ENCODE data around the gene TWIST1. TPM values are rescaled to one million over a fixed set of nuclear protein-coding genes. Genes with fewer than 3 reads are reported as not detected.

TWIST1 gene
- total RNA-seq, 2 experiments from 2014 or later, result 4.1 to 4.6 TPM

DNA sequence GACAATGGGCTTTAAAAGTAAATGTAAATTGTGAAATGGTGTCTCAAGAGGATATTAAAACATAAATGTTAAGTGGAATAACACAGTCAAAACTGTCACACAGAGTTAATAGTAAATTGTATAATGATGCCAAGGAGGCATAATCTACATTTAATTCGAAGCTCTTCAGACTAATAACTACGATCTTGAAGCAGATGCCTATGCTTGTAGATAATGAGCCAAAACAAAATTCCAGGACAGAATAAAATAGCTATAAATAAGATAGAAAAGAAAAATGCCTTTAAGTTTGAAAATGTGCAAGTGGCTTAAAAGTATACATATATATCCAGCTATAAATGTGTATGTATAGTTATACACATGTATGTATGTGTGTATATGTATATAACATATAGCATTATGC is 17.5 kb downstream of the TWIST1 start:
- DNase-seq, result no peak
- POLR2A ChIA-PET, result no interaction called here
- H3K27me3 Mint-ChIP-seq, result peaks cover 16% of the 10 kb centered on the region
- H3K36me3 Mint-ChIP-seq, result no peaks in the 10 kb centered on the region
- intact Hi-C loops (cut with micrococcal nuclease), result no loop called here
- peaks cover 4% of the 10 kb centered on the region for H3K9me3 Mint-ChIP-seq
- no peak overlapping the region for H3K4me3 Mint-ChIP-seq
- CTCF ChIA-PET, result no interaction called here
- H3K4me1 Mint-ChIP-seq (ENCODE audit: low read depth), result no peaks in the 10 kb centered on the region
- H3K27ac Mint-ChIP-seq, result no peak overlapping the region

DNA sequence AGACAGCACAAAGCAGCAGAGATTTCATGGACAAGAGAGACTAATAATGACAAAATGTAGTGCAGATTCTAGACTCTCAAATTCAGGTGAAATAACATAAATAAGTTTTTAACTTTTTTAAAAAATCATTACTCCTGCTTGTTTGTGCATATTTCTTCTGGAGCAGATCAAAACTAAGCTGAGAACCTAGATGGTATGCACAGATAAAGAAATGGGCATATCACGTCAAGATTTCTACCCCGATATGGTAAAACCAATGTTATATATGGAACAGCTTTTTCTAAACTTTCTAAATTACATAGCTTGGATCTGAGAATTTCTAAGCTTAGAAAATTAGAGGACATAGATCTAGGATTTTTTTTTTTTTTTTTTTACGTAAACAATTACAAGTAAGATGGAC is 18.2 kb downstream of the TWIST1 start:
- no peak overlapping the region for H3K27ac Mint-ChIP-seq
- no peak for DNase-seq
- CTCF ChIA-PET, result no interaction called here
- no peaks in the 10 kb centered on the region for H3K36me3 Mint-ChIP-seq
- H3K4me3 Mint-ChIP-seq, result no peak overlapping the region
- H3K4me1 Mint-ChIP-seq (ENCODE audit: low read depth), result no peaks in the 10 kb centered on the region
- peaks cover 4% of the 10 kb centered on the region for H3K9me3 Mint-ChIP-seq
- H3K27me3 Mint-ChIP-seq, result peaks cover 10% of the 10 kb centered on the region
- intact Hi-C loops (cut with micrococcal nuclease), result no loop called here
- POLR2A ChIA-PET, result interaction anchor here (0.6 kb wide), 1 partner anchor 14 kb away, joined by 4 read pairs; no protein-coding TSS in a partner anchor

DNA sequence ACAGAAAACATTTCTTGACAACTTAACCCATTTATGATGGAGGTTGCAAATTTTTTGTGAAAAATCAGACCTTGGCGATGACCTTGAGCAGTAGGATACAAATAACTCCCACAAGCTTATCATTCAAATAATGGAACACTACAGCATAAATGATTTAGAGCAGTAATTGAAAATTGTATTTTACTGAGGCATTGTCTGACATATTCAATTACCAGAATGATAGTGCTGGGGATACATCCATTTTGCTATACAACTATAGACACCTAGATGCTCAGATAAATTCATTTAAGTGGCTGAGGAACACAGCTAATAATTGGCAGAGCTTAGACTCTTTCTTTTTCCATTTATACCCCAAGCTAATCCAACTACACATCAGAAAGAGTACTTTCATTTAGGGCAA is 18.9 kb downstream of the TWIST1 start:
- H3K4me1 Mint-ChIP-seq (ENCODE audit: low read depth), result no peaks in the 10 kb centered on the region
- intact Hi-C loops (cut with micrococcal nuclease), result no loop called here
- no peak for DNase-seq
- H3K4me3 Mint-ChIP-seq, result no peak overlapping the region
- H3K36me3 Mint-ChIP-seq, result no peaks in the 10 kb centered on the region
- no peak overlapping the region for H3K27ac Mint-ChIP-seq
- peaks cover 8% of the 10 kb centered on the region for H3K27me3 Mint-ChIP-seq
- ChIA-PET POLR2A (no interaction called here), CTCF (no interaction called here)
- peaks cover 4% of the 10 kb centered on the region for H3K9me3 Mint-ChIP-seq

DNA sequence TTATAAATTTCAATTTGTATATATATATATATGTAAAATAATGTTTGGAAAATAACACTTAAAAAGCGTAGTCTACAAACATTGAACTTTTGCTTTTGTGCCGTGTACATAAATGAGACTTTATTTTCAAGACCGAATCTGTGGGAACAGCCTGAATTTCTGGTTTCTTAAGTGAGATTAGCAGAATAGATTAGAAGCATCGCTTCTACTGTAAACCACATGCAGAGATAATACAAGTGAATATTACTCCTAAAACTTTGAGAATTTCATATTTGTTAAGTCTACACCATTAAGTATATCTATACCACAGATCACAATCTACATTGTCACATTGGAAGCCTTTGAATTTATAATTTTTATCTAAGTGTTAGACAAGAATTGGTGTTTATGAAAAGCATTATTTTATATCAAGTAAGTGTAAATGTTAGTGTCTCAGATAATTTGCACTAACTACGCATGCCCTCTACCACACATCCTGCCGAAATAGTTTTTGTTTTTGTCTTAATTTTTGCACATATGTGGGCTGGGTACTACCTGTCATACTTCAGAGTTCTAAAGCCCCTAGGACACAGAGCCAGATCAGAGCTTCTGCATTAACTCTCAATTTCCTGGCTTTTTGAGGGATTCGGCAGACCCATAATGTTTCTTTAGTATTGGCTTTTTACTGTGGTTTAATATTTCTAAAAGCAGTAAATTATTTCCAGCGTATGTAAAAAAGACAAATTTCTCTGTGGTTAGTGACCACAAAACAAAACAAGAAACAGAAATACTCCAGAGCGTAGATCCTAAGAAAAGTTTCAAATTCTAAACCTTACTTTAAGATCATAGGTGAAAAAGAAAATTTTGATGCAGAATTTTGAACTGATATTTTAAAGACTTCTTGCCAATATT is 20.0 kb downstream of the TWIST1 start:
- intact Hi-C loops (cut with micrococcal nuclease), result no loop called here
- Mint-ChIP-seq H3K4me1 (ENCODE audit: low read depth) (no peaks in the 10 kb centered on the region), H3K36me3 (no peaks in the 10 kb centered on the region), H3K27me3 (no peaks in the 10 kb centered on the region), H3K27ac (no peak overlapping the region), H3K4me3 (no peak overlapping the region), H3K9me3 (no peaks in the 10 kb centered on the region)
- ChIA-PET POLR2A (no interaction called here), CTCF (no interaction called here)
- DNase-seq, result no peak

- POLR2A ChIA-PET, result no interaction called here
- intact Hi-C loops (cut with micrococcal nuclease), result no loop called here
- no peak for DNase-seq
- CTCF ChIA-PET, result no interaction called here
- H3K27me3 Mint-ChIP-seq, result no peaks in the 10 kb centered on the region
- H3K27ac Mint-ChIP-seq, result no peak overlapping the region
- H3K9me3 Mint-ChIP-seq, result no peaks in the 10 kb centered on the region
- no peaks in the 10 kb centered on the region for H3K4me1 Mint-ChIP-seq (ENCODE audit: low read depth)
- no peaks in the 10 kb centered on the region for H3K36me3 Mint-ChIP-seq
- H3K4me3 Mint-ChIP-seq, result no peak overlapping the region
These were observed 22.0 kb downstream of the TWIST1 start for GRCh38 chr7:19095353-19095860.

DNA sequence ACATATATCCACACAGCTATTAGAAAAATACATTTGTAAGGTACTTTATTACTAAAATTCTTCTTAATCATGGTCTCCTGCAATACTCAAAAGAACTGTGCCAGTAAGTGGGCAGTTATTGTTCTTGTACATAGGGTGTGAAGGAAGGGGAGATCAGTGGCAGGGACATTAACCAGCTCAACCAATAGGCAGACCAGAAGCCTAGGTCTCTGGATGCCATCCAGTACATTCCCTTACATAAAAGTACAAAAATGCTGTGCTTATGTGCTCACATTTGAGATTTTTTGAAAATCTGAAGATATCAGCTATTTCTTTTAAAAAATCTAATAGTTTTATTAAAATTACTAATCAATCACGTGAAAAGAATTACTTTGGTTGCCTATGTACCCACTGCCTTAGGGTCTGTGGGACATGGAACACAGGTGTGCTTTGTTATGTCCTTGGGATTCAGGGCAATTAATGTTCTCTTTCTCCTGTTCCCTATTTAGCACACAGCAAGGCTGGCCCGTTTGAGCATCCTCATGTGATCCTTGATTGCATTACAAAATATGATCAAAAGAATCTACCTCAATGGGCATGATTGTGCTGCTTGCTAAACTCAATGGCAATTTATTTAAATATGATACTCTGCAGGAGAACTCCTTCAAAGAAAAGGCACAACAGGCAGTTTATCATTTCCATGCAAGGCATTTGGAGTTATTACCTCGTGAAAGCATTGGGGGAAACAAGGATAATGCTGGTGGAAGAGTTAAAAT is 22.7 kb downstream of the TWIST1 start:
- intact Hi-C loops (cut with micrococcal nuclease), result no loop called here
- H3K4me3 Mint-ChIP-seq, result no peak overlapping the region
- H3K9me3 Mint-ChIP-seq, result no peaks in the 10 kb centered on the region
- DNase-seq, result no peak
- ChIA-PET POLR2A (no interaction called here), CTCF (no interaction called here)
- no peak overlapping the region for H3K27ac Mint-ChIP-seq
- no peaks in the 10 kb centered on the region for H3K4me1 Mint-ChIP-seq (ENCODE audit: low read depth)
- no peaks in the 10 kb centered on the region for H3K36me3 Mint-ChIP-seq
- no peaks in the 10 kb centered on the region for H3K27me3 Mint-ChIP-seq

DNA sequence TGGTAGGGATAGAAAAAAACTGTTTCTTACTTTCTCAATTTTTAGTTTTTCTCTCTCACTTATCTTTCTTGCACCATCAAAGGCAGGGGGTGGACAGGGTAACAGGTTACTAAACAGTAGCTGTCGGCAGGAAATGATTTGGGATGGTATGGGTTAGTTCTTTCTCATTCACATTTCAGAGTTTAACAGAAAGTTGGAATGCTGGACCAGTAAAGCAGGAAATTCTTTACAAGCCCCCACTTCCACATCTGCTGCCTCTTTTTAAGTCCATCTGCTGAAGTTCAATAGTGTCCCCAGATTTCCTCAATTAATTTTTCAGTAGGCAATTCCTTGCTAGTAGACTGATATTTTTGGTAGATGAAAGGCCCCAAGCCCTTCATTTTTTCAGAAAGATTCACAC is 23.3 kb downstream of the TWIST1 start:
- DNase-seq, result no peak
- H3K4me3 Mint-ChIP-seq, result no peak overlapping the region
- no peaks in the 10 kb centered on the region for H3K27me3 Mint-ChIP-seq
- H3K4me1 Mint-ChIP-seq (ENCODE audit: low read depth), result no peaks in the 10 kb centered on the region
- intact Hi-C loops (cut with micrococcal nuclease), result no loop called here
- no peaks in the 10 kb centered on the region for H3K9me3 Mint-ChIP-seq
- no peak overlapping the region for H3K27ac Mint-ChIP-seq
- POLR2A ChIA-PET, result no interaction called here
- no peaks in the 10 kb centered on the region for H3K36me3 Mint-ChIP-seq
- CTCF ChIA-PET, result no interaction called here

- CTCF ChIA-PET, result no interaction called here
- H3K27me3 Mint-ChIP-seq, result no peaks in the 10 kb centered on the region
- no peaks in the 10 kb centered on the region for H3K4me1 Mint-ChIP-seq (ENCODE audit: low read depth)
- no peak overlapping the region for H3K27ac Mint-ChIP-seq
- no peak for DNase-seq
- no peaks in the 10 kb centered on the region for H3K36me3 Mint-ChIP-seq
- no peak overlapping the region for H3K4me3 Mint-ChIP-seq
- intact Hi-C loops (cut with micrococcal nuclease), result no loop called here
- POLR2A ChIA-PET, result no interaction called here
- H3K9me3 Mint-ChIP-seq, result no peaks in the 10 kb centered on the region
These were observed 25.8 kb downstream of the TWIST1 start for GRCh38 chr7:19091550-19092200.

- POLR2A ChIA-PET, result no interaction called here
- Mint-ChIP-seq H3K36me3 (no peaks in the 10 kb centered on the region), H3K9me3 (no peaks in the 10 kb centered on the region)
These were observed 26.9 kb downstream of the TWIST1 start for GRCh38 chr7:19090526-19090925.

GRCh38 chr7:19089797-19090196 is 27.6 kb downstream of the TWIST1 start:
- DNase-seq, result no peak
- CTCF ChIA-PET, result no interaction called here
- Mint-ChIP-seq H3K4me3 (no peak overlapping the region), H3K4me1 (ENCODE audit: low read depth) (no peaks in the 10 kb centered on the region), H3K27me3 (no peaks in the 10 kb centered on the region), H3K36me3 (no peaks in the 10 kb centered on the region), H3K27ac (no peak overlapping the region), H3K9me3 (no peaks in the 10 kb centered on the region)
- POLR2A ChIA-PET, result no interaction called here
- intact Hi-C loops (cut with micrococcal nuclease), result no loop called here

More at GRCh38 chr7:19090526-19090925, 26.9 kb downstream of the TWIST1 start:
- no peak overlapping the region for H3K27ac Mint-ChIP-seq
- intact Hi-C loops (cut with micrococcal nuclease), result no loop called here
- no peak overlapping the region for H3K4me3 Mint-ChIP-seq
- no peaks in the 10 kb centered on the region for H3K27me3 Mint-ChIP-seq
- CTCF ChIA-PET, result interaction anchor here (0.7 kb wide), 1 partner anchor 305 kb away, joined by 3 read pairs; no protein-coding TSS in a partner anchor
- no peaks in the 10 kb centered on the region for H3K4me1 Mint-ChIP-seq (ENCODE audit: low read depth)
- DNase-seq, result no peak

GRCh38 chr7:19089378-19089777 is 28.1 kb downstream of the TWIST1 start:
- CTCF ChIA-PET, result no interaction called here
- DNase-seq, result no peak

GRCh38 chr7:19080093-19080492 is 37.3 kb downstream of the TWIST1 start:
- POLR2A ChIA-PET, result no interaction called here
- Mint-ChIP-seq H3K27me3 (no peaks in the 10 kb centered on the region), H3K4me1 (ENCODE audit: low read depth) (no peaks in the 10 kb centered on the region), H3K9me3 (no peaks in the 10 kb centered on the region), H3K36me3 (no peaks in the 10 kb centered on the region), H3K4me3 (no peak overlapping the region), H3K27ac (no peak overlapping the region)
- intact Hi-C loops (cut with micrococcal nuclease), result no loop called here
- DNase-seq, result no peak
- CTCF ChIA-PET, result no interaction called here

More at GRCh38 chr7:19089378-19089777, 28.1 kb downstream of the TWIST1 start:
- Mint-ChIP-seq H3K36me3 (no peaks in the 10 kb centered on the region), H3K4me3 (no peak overlapping the region), H3K27ac (no peak overlapping the region), H3K9me3 (no peaks in the 10 kb centered on the region), H3K4me1 (ENCODE audit: low read depth) (no peaks in the 10 kb centered on the region), H3K27me3 (no peaks in the 10 kb centered on the region)
- intact Hi-C loops (cut with micrococcal nuclease), result no loop called here
- POLR2A ChIA-PET, result no interaction called here
